Measurements from ENCODE around the gene TOMM7.
A peak's percentile ranks its signal among the peaks of the same experiment; 100 is the strongest.

The TOMM7 gene

GRCh38 chr7:22822486-22823141 lies at the start of gene TOMM7:
Gene TOMM7 (minus strand): TSS chr7:22822849. CDS start chr7:22822779, 70 bp downstream.
- DNase-seq (ENCODE audit: low read depth in 1 of 2, low spot score in 1 of 2) = peak; percentile 56 to 89

GRCh38 chr7:22872096-22872807 lies 49.6 kb upstream of the TOMM7 start:
- no peak for DNase-seq (ENCODE audit: low read depth in 1 of 2, low spot score in 1 of 2)

GRCh38 chr7:22871661-22872060 lies 49.0 kb upstream of the TOMM7 start:
- DNase-seq (ENCODE audit: low read depth in 1 of 2, low spot score in 1 of 2) = no peak

DNA sequence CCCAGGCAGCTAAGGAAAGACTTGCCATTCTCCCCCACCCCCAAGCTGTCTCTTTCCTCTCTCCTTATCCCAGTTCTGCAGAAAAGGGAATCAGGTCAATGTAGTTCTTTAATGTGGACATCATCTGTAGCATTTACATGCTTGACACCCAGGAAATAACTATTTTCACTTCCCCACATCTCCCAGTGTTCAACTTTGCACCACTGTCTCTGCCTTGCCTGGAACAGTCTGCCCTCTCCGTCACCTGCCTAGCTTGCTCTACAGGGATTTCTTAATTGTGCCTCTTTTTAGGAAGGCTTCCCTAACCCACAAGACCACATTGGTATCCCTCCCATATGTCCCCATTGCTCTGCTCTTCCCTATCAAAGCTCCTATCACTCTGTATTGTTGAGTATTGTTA lies 45.9 kb upstream of the TOMM7 start:
- no peak for DNase-seq (ENCODE audit: low read depth in 1 of 2, low spot score in 1 of 2)

DNA sequence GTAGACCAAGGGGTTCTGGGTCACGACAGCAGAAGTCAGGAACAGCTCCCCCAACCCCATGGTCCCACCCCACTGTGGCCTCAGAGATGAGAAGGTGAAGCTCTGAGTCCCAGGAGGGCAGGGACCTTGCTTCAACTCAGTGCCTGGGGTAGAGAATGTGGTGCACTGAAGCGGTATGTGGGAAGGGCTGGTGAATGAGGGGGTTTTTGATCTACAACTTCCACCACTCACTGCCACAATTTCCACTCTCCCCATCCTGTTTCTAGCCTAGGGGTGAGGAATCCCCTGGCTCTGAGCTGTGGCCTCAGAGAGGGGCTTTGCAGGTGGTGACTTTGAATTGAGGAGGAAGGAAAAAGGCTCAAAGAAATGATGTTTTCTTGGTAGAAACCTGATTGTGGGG lies 44.9 kb upstream of the TOMM7 start:
- no peak for DNase-seq (ENCODE audit: low read depth in 1 of 2, low spot score in 1 of 2)

- no peak for DNase-seq (ENCODE audit: low read depth in 1 of 2, low spot score in 1 of 2)
Measured at GRCh38 chr7:22867003-22867402, 44.4 kb upstream of the TOMM7 start.

- DNase-seq (ENCODE audit: low read depth in 1 of 2, low spot score in 1 of 2) = no peak
Measured at GRCh38 chr7:22865602-22865960, 42.9 kb upstream of the TOMM7 start.

DNA sequence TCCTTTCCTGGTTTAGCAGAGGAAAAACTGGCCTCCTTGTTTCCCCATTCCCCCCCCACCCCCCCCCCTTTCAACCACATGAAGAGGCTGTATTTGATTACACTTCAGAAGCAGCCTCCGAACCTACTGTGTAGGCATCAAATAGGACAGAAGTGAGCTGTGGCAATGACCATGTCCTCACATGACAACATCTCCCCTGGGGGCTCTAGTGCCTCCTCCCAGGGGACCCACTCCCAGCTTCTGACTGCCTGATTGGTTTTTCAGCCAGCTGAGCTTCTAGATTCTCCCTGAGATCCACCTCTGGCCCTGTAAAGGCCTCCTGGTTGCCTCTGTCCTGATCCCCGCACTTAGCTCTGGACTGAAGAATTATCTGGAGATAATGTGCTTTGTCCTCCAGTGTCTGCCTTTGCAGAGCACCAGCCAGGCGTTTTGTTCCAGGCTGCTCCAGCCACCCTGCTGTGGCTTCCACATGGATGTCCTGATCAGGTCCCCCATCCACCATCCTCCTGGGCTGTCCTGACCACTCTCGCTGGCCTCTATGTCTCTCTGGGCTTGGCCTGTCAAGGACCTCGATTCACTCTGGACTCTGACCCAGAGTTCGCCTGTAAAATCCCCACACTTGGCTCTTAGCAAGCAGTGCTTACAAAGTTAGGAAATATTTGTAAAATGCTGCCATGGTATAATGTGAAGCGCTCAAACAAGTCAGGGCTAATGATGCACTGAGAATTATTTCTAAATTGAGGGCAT lies 42.4 kb upstream of the TOMM7 start:
- no peak for DNase-seq (ENCODE audit: low read depth in 1 of 2, low spot score in 1 of 2)

DNA sequence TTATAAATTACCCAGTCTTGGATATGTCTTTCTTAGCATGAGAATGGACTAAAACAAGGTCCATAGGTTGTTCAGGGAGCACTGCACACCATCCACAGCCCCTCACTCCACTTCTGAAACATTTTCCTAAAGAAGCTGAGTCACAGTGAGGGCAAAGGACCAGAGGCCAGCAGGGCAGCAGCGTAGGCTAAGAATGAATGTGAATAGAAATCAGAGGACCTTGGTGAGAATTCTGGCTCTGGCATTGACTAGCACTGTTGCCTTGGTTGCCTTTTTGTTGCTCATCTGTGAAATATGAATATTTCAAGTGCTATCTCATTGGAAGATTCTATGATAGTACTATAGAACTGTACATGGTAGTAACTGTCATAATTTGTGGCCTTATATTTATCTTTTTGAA lies 41.7 kb upstream of the TOMM7 start:
- DNase-seq (ENCODE audit: low read depth in 1 of 2, low spot score in 1 of 2) = no peak

DNA sequence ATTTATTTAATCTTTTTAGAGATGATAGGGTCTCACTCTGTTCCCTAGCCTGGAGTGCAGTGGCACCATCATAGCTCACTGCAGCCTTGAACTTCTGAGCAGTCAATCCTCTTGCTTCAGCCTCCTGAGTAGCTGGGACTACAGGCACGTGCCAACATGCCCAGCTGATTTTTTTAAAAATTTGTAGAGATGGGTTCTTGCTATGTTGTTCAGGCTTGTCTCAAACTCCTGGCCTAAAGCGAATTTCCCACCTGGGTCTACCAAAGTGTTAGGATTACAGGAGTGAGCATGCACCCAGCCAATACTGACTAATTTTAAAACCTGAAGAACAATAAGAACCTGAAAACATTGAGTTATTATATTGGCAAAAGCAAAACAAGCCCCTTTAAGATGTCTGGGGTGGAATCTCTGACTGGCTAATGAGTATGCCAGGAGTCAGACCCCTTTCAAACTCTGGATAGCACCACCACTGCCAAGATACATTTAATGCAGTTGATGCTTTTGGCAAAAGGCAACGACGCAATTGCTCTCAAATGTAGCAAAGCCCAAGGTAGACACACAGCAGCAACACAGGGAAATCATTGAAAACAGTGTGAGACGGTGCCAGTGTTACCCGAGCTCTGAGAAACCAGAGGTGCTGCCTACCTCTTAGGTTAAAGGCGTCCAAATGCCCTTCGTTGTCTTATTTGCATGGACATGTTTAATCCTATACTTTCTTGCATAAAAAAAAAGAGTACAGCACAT lies 40.7 kb upstream of the TOMM7 start:
- DNase-seq (ENCODE audit: low read depth in 1 of 2, low spot score in 1 of 2) = no peak

GRCh38 chr7:22861576-22861975 lies 38.9 kb upstream of the TOMM7 start:
- no peak for DNase-seq (ENCODE audit: low read depth in 1 of 2, low spot score in 1 of 2)

GRCh38 chr7:22860784-22861482 lies 38.3 kb upstream of the TOMM7 start:
- DNase-seq (ENCODE audit: low read depth in 1 of 2, low spot score in 1 of 2) = no peak

- no peak for DNase-seq (ENCODE audit: low read depth in 1 of 2, low spot score in 1 of 2)
Measured at GRCh38 chr7:22860337-22860736, 37.7 kb upstream of the TOMM7 start.

GRCh38 chr7:22859641-22860290 lies 37.1 kb upstream of the TOMM7 start:
- no peak for DNase-seq (ENCODE audit: low read depth in 1 of 2, low spot score in 1 of 2)

DNA sequence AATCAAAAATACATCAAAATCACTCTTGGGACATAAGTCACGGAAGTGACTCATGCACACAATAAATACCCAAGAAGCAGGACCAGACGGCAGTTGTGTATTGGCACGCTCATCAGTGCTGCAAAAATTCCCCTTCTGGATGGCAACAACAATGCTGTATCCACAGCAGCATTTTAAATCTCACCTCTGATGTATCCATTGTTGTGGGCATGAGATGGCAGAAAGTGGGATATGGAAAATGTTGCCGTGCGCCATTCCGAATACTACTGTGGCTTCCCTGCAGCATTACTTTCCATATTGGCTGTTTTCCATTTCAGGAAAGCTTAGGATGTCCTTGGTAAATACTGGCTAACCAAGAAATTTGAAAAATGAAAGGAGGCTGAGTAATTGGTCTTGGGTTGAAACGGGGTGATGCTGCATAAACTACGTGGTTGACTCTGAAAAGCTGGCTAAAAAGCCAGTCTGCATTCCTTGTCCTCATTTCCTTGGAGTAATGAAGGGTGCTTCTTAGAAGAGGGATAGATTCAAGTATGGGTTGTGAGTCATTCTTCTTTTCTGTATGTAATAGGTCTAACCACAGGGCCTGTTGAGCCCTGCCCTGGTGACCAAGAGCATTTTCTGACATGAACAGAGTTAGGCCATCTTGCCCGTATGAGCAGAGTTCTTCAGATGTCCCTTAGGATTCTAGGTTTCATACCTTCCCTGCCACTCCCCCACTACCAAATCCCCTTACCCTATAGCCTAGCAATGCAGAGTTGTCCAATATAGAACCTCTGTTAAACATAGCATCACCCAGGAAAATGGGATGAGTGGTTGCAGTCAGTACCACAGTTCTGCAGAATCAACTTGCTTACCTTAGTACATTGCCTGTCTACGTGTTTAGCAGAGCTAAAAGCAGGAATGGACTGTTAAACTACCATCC lies 36.3 kb upstream of the TOMM7 start:
- no peak for DNase-seq (ENCODE audit: low read depth in 1 of 2, low spot score in 1 of 2)

DNA sequence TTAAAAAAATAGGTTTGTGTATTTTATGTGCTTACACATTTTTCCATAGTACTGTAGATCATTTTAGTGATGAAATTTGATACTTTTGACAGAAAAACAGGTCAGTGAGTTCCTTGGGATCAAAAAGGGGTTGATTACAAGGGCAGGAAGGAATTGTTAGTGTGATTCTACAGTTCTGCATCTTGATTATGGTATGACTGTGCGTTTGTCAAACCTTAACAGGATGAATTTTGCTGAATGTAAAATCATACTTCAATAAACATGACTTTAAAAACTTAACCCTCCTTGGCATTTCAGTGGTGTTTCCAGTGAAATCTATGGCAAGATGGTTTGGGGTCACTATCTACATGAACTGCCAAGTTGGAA lies 35.6 kb upstream of the TOMM7 start:
- no peak for DNase-seq (ENCODE audit: low read depth in 1 of 2, low spot score in 1 of 2)

DNA sequence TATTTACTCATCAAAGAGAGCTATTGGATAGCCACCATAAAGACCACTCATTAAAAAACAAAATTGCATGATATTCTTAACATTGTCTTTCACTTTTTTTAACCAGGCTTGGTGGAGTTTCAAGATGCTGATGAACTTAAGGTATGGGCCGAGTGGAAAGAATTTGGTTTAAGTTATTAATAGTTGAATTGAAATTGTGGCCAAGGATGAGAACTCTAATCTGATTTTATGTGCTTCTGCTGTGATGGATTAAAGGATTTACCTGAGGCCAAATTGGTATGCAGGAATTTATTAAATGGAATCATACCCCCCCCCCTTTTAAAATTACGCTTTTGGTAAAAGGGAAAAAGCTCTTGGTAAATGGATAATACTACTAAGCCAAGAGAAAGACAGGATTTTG lies 33.8 kb upstream of the TOMM7 start:
- DNase-seq (ENCODE audit: low read depth in 1 of 2, low spot score in 1 of 2) = no peak

DNA sequence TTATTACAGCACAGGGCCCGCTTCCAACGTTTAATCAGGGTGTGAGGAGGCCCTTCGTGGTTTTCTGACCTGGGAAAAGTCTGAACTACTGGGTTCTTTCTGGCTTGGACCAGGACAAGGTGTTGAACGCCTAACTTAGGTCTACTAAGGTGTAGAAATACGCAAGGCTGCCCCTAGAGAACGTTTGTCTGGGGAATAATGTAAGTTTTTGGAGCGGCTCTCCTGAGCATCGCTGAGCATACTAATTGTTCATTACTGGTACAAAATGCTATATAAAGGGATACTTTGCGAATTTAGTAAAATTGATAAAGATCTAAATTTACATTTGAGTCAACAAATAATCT lies 32.4 kb upstream of the TOMM7 start:
- DNase-seq (ENCODE audit: low read depth in 1 of 2, low spot score in 1 of 2) = no peak

DNA sequence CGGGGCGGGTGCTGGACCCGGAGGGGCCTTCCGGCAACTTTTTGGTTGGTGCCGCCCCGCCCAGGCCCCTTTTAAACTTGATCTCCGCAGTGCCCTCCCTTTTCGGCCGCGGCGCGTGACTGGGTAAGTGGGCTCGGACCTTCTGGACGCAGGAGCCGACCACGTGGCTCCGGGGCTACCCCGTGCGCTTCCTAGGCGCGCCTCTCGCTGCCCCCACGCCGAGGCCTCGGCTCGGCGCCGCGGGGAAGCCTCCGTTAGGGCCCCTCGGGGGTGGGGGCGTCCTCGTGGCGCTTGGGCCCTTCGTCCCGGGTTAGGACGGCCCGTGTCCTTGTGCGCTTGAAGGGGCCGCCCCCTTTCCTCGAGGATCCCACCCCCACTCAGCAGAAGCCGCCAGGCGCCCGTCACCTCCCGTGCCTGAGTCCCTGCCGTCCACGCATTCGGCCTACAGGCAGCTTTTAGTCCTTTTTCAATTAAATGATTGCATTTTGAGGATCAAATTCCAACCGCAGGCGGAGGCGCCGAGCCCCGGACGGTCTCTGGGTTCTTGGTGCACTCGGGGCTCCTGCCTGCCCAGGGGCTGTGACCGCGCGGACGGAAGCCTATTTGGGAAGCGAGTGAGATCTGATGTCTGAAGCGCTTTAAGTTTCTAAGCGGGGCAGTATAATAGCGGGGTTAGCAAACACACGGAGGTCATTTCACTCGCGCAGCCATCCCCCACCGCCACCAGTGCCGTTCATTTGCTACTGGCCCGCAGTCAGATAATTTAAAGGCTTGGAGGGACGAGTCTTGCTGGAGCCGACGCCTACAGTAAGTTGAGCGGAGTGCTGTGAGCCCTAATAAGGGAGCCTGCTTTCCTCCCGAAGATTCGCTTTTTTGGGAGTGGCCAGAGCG lies 31.8 kb upstream of the TOMM7 start:
- DNase-seq (ENCODE audit: low read depth in 1 of 2, low spot score in 1 of 2) = peak; percentile 76 to 79
